A204.1 (cell line): Measurements from ENCODE around the gene ZER1.
A peak's percentile ranks its signal among the peaks of the same experiment; 100 is the strongest.
"Not testable (repeated sequence)": the region's sequence is repeated elsewhere in the genome, so short reads cannot be mapped to it uniquely, and the experiment has no call there.

ENCODE experiments used
- FAIRE-seq: peaks from 2 replicates; lab custom pipeline; 2012; peaks lifted over from hg19 to GRCh38; lab: Jason Lieb, UNC

ZER1 gene

DNA sequence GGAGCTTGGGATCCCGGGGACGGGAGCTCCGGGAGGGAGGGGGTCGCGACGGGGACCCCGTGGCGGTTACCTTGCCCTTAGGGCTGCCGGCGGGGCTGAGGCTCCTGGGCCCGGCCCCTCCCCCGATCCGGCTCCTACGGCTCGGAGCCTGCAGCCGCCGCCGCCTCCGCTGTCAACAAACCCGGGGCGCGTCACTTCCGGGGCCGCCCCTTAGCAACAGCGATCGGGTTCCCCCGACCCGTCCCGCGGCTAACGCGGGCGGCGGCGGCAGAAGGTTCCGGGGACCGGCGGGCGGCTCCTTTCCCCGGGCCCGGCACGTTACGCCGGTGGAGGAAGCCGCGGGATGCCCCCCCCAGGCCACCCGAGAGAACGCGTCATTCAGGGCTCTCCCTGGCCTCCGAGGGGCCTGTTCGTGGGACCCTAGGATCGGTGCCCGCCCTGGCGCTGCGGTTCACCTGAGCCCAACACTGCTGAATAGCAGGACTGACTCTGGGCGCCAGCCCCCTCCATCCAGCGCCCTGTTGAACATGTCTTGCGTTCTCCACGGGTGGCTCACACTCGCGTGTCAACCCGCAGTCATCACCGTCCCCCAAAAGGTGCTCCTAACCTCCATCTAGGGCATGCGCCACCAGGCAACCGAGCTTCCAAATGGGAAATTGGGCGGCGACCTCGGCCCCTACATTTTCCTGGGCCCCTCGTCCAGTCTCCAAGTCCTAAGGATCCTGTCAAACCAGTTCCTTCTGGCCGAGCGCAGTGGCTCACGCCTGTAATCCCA, at the start of gene ZER1:
TSS of gene ZER1 (minus strand) at position 183 of the 775 bp plus-strand sequence. CDS start 16,362 bp downstream, outside the sequence.
- FAIRE-seq = no peak

DNA sequence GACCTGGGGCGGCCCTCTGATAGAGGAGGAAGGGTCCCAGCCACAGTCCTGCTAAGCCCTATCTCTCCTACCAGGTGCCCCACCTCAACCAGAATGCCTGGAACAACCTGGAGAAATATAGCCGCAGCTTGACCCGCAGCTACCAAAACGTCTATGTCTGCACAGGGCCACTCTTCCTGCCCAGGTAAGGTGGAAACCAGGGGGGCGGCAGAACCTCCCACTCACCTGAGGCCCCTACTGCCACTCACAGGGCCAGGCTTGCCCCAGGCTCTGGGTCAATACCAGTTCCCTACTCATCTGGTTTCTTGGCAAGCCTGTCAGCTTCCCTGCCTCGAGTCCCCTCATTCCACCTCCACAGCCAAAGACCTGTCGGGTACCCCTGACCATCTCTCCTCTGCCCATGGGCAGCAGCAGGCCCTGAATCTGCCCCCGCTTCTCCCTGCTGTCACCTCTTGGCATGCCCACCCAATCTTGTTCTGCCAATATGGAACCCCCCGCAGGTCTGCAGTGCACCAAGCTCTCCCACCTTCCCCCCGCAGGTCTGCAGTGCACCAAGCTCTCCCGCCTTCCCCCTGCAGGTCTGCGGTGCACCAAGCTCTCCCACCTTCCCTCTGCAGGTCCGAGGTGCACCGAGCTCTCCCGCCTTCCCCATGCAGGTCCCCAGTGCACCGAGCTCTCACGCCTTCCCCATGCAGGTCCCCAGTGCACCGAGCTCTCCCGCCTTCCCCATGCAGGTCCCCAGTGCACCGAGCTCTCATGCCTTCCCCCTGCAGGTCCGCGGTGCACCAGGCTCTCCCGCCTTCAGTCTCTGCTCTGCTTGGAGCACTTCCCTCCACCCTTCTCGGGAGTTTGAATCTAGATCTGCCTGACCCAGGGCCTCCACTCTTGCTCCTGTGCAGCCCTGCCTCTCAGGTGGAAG, 49.2 kb upstream of the ZER1 start:
- FAIRE-seq = no peak

DNA sequence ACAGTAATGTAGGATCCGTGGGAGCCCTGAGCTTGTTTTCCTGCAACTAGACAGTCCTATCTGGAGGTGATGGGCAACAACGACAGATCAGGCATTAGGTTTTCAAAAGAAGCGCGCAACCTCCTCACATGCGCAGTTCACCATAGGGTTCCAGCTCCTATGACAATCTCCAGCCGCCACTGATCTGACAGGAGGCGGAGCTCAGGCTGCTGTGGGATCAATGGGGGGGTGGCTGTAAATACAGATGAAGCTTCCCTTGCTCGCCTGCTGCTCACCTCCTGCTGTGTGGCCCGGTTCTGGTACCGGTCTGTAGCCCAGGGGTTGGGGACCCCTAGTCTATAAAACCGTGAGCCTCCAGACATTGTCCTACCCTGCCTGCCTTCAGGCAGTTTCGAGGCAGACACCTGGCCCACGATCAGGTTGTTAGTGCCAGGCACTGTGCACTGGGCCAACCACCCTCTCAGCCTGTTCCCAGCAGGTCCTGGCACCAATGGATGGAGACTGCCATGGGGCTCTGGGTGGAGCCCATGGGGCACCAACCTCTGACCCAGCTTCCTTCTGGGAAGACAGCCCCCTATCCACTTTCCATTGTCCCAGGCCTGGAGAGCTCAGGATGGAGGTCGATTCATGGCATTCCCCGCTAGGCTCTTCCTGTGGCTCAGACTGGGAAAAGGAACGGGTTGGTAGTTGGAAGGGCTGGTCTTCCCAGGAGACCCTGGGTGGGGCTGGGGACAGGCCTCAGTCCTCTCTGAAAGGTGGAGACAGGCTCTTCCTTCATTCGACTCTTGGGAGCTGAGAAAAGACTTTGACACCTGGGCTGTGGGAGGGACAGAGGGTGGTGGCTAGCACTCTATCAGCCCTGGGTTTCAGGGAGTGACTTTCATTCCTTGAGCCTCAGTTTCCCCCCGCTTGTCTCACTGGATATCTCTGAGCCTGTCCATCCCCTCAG, 48.3 kb upstream of the ZER1 start:
- no peak for FAIRE-seq

- no peak for FAIRE-seq
These were observed 47.4 kb upstream of the ZER1 start for GRCh38 chr9:128818839-128819715.

- peak; percentile 90 for FAIRE-seq
These were observed 46.5 kb upstream of the ZER1 start, which contains the start of gene ENDOG for GRCh38 chr9:128818099-128818838. Gene ENDOG, plus strand, starts transcription at chr9:128818500. Its CDS starts 185 bp downstream, at chr9:128818685.

DNA sequence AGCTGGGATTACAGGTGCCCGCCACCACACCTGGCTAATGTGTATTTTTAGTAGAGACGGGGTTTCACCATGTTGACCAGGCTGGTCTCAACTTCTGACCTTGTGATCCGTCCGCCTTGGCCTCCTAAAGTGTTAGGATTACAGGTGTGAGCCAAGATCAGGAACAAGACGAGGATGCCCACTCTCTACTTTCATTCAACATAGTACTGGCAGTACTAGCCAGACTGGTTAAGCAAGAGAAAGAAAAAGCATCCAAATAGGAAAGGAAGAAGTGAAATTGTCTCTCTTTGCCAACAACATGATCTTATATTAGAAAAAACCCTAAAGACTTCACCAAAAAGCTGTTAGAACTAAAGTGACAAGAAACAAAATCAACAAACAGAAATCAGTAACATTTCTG, 39.1 kb upstream of the ZER1 start:
- no peak for FAIRE-seq

- FAIRE-seq = no peak
These were observed 38.1 kb upstream of the ZER1 start for GRCh38 chr9:128809831-128810230.

- FAIRE-seq = no peak
These were observed 37.4 kb upstream of the ZER1 start for GRCh38 chr9:128809036-128809599.

GRCh38 chr9:128808543-128808942, 36.8 kb upstream of the ZER1 start:
- FAIRE-seq = no peak

DNA sequence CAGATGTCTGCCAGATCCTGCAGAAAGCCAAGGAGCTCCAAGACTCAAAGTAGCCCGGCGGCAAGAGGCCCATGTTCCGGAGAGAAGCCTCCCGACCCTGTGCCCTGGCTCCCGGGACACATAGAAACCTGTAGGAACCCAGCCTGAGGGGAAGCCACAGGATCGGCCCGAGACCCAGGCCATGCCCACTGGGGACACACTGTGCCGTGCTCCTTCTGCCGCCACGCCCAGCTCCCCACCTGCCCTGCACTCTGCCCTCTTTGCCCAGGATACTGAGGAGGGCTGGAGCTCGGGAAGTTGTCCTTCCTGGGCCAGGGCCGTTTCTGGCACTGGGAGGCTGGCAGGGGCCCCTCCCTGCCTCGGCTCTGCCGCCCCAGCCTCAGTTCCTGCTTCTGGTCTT, 36.1 kb upstream of the ZER1 start:
- no peak for FAIRE-seq

- FAIRE-seq = no peak
These were observed 33.9 kb upstream of the ZER1 start for GRCh38 chr9:128805661-128806060.

DNA sequence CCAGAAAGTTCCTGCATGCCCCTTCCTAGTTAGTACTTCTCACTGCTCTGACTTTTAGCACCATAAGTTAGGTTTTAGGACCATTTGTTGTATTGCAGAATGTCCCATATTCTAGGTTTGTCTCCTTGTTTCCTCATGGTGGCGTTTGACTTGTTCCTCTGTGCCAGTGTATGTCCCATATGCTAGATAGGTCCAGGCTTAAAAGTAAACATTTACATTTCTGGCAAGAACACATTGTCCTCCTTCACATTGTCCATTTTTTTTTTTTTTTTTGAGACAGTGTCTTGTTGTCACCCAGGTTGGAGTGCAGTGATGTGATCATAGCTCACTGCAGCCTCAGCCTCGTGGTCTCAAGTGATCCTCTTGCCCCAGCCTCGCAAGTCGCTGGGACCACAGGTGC, 30.8 kb upstream of the ZER1 start:
- FAIRE-seq = no peak

- no peak for FAIRE-seq
These were observed 28.3 kb upstream of the ZER1 start for GRCh38 chr9:128800061-128800460.

GRCh38 chr9:128798896-128799295, 27.2 kb upstream of the ZER1 start:
- FAIRE-seq = no peak

DNA sequence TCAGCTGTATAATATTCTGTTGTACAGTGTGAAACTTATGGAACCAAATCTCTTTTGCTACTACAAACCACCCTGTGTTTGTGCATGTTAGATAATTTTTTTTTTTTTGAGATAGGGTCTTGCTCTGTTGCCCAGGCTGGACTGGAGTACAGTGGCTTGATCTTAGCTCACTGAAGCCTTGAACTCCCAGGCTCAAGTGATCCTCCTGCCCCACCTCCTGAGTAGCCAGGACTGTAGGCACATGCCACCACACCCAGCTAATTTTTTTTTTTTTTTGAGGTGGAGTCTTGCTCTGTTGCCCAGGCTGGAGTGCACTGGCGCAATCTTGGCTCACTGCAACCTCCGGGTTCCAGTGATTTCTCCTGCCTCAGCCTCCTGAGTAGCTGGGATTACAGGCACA, 23.2 kb upstream of the ZER1 start:
- not testable (repeated sequence) for FAIRE-seq

GRCh38 chr9:128792978-128793686, 21.4 kb upstream of the ZER1 start:
- FAIRE-seq = no peak

- FAIRE-seq = no peak
These were observed 20.4 kb upstream of the ZER1 start for GRCh38 chr9:128792134-128792533.

- FAIRE-seq = no peak
These were observed 18.8 kb upstream of the ZER1 start for GRCh38 chr9:128790536-128790935.

- FAIRE-seq = no peak
These were observed 16.7 kb upstream of the ZER1 start for GRCh38 chr9:128788445-128788844.
